Germinal center (tissue), 1 donor: ENCODE measurements around the gene SHLD1.
A peak's percentile ranks its signal among the peaks of the same experiment; 100 is the strongest.
"Not testable (repeated sequence)": the region's sequence is repeated elsewhere in the genome, so short reads cannot be mapped to it uniquely, and the experiment has no call there.

Experiments
- DNase-seq: peaks from one replicate; pipeline ENCODE4 v3.0.0; 2012; ENCODE audit warnings: mixed read lengths, low spot score

Gene SHLD1

DNA sequence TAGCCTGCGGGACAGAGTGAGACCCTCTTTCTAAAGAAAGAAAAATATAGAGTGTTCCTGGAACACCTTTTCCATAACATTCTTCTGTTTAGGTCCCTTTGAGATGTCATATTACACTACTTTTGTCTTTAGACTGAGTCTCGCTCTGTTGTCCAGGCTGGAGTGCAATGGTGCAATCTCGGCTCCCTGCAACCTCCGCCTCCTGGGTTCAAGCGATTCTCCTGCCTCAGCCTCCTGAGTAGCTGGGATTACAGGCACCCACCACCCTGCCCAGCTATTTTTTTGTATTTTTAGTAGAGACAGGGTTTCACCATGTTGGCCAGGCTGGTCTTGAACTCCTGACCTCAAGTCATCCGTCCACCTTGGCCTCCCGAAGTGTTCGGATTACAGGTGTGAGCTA is 31.2 kb downstream of the SHLD1 start:
- DNase-seq = not testable (repeated sequence)

DNA sequence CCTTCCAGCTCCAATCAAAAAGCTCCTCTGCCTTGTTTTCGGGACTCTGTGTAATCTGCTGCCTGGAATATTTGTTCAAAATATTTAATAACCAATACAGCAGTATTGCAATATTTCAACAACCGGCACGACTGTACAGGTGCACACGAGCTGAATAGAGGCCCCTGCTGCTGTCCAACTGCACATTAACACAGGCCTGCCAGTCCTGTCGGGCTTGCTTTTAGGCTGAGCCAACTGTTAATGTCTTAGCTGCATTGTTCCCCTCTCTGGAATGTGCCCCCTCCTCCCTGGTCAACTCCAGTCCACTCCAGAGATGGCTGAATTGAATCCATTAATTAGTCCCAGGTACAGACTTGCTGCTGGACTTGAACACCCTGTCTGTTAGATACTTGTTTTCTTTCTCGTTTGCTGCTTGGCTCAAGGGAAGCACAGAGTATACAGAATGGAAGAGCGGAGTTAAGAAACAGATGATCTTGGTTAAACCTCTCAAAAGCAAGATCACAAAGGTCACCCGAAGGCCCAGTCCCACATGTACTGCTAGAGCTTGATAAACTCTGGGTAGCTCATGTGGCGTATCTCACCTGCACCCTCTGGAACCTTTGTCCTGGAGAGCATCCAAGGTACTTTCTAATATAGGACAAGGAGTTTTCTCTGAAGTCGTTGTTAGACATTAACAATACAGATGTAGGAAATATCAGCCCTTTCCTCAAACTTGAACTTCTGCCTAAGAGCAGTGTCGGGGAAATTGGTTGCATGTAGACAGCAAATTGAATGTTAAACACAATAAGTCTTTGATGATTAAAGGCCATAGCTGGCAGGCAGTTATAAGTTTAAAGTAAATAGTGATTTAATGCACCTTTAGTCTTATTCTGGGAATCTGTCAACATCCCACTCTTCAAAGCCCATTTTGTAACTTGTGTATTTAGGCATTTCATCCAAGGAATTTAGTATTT is 31.9 kb downstream of the SHLD1 start:
- DNase-seq = no peak

DNA sequence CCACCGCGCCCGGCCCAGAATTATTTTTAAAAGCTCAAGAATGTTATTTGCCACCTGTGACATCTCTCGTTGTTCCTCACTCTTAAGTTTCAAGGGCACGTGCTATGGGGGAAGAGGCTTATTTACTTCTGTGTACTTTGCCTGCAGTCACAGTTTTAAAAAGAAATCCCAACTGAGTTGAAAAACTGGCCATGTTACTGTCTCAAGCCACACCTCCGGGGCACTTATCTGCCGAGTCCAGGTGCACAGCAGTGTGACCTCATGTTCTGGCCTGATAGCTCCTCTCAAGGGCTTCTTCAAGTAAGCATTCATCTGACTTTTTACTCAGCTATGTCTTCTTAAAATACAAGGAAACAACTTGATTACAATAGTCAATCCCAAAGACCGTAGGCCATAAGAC is 34.5 kb downstream of the SHLD1 start:
- no peak for DNase-seq

DNA sequence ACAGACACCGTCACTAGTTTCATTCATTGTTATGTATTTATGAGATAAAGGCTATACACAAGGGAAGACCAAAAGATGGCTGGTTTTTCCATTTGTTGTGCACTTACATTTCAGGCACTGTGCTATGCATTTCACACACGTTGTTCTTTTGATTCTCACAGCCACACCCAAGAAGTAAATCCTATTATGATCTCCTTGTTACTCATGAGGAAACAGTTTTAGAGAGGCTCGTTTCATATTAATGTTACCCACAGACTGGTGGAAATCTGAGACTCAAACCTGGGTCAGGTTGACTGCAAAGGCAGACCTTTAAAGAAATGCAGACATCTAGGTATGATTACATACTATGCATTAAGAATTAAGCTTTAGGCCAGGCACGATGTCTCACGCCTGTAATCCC is 34.9 kb downstream of the SHLD1 start:
- no peak for DNase-seq

DNA sequence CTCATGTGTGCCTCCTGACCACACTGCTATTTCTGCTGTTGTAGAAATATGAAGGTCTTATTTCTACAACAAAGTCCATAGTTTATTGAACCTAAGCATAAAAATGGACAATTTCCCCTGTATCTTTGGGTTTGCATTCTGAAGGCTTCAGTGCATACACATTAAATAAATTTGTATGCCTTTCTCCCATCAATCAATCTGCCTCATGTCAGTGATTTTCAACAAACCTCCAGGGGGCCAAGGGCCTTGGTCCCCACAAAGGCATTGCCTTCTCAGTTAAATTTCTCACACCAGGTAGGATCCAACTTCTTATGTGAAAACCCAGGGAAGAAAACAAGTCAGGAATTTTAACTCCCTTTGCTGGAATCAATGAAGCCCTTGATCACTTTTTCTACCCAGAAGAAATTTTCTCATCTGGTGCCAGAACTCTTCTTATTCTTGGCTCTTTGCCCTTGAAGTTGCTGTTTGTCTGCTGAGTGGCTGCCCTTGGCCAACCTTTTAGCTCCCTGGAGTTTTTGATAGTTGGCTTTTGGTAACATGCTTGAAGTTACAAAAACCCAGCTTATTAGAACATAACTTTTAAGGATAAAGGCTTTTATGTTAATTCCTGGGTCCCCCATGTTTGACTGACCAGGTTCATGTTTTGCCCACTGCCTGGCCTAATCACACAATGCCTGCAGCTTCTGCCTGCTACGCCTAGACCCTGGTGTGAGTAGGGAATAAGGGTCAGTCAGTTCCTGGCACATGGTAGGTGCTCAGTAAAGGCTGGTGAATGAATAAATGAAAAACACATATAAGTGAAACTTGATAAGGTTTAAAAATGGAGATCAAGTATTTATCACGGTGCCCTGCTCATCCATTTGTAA is 37.0 kb downstream of the SHLD1 start:
- DNase-seq = no peak

DNA sequence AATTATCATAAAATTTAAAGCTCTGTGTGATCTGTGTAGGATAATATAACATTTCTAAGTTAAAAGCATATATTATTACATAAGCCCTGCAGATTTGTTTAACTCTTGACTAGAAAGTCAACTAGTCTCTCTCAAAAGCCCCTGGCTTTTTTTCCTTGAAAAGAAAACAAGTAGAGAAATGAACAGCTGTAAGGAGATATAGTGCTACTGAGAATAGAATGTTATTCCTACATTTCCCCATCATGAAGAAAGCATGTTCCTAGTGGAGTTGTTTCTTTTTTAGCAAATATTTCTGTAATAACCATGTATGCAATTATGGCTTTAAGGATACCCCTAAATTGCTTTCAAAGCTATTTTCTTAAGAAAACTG is 37.6 kb downstream of the SHLD1 start:
- DNase-seq = no peak

DNA sequence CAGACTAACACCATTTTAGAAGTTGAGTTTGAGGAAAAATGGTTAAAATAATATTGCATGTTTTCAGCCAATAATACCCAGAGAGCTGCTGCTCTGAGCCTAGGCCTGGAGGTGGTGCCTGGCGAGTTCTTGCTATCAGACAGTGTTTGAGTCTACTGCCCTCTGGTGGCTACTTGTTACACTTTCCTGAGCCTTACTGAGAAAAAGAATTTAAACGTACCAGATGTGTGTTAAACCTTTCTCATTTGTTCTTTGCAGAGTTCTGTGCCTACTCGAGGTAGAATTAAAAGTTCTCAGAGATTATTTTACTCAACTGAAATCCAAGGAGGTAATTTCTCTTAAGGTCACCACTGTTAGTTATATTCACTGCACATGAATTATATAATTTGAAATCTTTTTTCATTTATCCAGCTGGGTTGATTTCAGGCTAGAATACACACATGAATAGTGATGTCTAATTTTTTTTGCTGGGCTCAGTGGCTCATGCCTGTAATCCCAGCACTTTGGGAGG is 38.2 kb downstream of the SHLD1 start:
- peak; percentile 80 for DNase-seq

DNA sequence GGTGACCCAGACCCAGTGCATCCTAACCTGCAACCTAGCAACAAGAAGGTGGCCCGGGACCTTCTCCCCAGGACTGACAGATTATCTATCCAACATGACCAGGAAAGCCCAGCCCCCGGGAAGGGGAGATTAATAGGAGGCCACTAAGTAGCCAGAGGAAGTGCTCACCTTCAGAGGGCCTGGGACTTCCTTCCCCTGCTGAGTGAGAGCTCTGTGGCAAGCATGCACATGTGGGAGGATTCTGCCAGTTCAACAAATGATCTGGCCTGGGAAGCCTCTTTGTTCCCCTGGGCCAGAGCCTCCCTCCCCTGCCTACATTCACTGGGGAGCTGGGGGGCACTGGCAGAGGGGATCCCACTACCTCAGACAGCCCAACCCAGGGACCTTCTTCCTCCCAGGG is 39.6 kb downstream of the SHLD1 start:
- no peak for DNase-seq

DNA sequence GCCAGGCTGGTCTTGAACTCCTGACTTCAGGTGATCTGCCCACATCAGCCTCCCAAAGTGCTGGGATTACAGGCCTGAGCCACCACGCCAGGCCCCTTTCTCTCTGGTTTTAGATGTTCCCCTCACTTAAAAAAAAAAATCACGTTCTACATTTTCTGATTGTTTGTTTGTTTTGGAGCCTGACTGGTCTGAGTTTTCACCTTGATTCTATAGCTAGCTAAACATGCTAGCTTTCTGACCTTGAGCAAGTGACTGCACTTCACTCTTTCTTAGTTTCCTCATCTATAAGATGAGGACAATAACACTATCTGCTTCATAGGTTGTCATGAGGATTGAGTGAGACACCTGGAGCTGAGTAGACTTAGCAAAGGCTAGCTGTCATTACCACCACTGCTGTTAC is 43.7 kb downstream of the SHLD1 start:
- no peak for DNase-seq

DNA sequence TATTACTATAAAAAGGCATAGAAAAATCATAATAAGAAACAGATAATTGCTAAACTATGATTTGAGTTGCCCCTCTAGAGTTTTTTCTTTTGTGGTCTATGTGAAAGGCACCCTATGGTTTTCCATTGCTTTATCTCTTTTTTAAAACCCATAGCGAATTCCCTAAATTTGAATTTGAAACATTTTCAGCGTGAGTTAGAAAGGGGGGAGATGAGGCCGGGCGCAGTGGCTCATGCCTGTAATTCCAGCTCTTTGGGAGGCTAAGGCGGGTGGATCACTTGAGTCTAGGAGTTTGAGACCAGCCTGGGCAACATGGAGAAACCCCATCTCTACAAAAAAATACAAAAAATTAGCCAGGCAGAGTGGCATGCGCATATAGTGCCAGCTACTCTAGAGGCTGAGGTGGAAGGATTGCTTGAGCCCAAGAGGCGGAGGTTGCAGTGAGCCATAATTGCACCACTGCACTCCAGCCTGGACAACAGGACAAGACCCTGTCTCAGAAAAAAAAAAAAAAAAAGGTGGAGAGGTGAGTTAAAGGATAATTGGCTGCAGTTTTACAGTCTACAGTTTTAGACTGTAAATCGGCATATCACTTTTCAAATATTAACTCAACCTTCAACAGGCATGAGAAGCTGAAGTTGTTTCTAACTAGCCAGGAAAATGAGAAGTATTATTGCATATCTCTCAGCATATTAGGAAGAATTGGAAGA is 46.3 kb downstream of the SHLD1 start:
- no peak for DNase-seq

DNA sequence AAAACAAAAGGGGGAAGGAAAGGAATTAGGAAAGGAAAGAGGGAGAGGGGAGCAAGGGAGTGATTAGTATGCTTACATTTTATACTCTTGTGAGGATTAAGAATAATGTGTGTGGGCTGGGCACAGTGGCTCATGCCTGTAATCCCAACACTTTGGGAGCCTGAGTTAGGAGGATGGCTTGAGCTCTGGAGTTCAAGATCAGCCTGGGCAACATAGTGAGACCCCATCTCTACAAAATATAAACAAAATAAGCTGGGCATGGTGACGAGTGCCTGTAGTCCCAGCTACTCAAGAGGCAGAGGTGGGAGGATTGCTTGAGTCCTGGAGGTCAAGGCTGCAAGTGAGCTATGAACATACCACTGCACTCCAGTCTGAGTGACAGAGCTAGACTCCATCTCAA is 47.0 kb downstream of the SHLD1 start:
- DNase-seq = no peak

DNA sequence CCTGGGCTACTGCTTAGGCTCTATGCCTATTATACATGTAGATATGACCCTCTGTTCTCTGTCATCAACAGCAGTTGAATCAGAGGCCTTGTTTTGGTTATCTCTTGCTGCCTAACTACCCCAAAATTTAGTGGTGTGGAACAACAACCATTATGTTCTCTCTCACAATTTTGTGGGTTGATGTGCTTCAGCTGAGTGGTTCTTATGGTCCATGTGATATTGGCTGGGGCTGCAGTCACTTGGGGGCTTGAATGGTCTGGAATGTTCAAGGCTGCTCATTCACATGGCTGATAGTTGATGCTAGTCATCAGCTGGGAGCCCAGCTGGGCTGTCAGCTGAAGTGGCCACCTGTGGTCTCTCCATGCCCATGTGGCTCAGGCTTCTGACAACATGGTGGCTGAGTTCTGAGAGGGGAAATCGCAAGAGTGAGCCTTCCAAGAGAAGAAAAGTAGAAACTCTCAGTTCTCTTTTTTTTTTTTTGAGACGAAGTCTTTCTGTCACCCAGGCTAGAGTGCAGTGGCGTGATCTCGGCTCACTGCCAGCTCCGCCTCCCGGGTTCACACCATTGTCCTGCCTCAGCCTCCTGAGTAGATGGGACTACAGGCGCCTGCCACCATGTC is 47.8 kb downstream of the SHLD1 start:
- peak; percentile 48 for DNase-seq

DNA sequence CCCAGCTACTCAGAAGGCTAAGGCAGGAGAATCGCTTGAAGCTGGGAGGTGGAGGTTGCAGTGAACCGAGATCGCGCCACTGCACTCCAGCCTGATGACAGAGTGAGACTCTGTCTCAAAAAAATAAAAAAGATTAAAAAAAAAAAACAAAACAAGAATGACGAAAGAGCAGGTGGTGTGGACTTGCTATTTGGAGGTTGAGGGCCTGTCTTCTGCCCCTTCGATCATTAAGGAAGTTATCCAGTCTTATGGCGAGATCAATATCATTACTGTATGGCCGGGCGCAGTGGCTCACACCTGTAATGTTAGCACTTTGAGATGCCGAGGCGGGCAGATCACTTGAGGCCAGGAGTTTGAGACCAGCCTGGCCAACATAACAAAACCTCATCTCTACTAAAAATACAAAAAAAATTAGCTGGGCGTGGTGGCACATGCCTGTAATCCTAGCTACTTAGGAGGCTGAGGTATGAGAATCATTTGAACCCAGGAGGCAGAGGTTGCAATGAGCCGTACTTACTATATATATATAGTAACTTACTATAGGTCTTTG is 53.6 kb downstream of the SHLD1 start:
- not testable (repeated sequence) for DNase-seq

DNA sequence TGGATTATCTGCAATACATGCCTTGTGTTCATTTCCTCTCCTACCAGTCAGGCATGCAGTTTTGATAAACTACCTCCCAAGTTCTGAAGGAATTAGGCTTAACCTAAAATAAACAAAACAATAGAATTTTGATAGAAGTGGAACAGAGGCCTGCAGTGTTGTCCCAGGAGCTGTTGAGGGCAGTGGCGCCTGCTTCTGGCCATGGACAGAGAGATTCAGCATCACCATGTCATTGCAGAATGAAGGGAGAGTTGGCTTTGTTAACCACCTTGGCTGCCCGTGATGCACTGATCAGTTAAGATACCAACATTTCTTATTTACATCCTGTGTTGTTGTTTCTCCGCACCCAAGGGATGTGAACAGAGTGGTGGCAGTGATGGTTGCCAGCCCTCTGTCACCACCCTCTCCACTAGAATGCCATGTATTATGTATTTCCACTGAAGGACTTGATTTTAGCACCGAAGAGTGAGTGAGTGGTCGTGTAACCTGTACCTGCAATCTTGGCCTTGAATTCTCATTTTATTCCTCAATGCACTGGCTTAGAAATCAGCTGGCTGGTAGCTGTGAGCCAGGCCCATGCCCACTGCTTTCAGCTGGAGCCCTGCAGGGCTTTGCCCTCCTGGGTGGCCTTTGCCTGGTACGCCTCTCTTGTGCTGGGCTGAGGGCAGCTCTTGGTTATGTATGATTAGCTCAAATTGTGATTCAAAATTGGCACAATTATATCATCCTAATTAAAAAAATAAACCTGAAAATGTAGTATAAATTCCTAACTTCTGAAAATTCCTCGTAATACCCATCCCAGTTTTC is 56.5 kb downstream of the SHLD1 start:
- DNase-seq = no peak

DNA sequence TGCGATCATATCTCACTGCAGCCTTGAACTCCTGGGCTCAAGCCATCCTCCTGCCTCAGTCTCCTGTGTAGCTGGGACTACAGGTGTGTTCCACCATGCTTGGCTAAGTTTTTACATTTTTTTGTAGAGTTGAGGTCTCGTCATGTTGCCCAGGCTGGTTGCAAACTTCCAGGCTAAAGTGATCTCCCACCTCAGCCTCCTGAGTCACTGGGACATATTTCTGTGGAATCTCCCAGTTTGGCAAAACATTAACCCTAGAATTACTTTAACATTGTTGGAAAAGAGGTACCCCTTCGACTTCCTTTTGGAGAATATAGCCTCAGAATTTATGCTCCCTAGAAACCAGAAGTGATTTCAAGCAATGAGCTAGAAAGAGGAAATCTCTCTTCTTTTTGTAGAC is 57.2 kb downstream of the SHLD1 start:
- DNase-seq = no peak

DNA sequence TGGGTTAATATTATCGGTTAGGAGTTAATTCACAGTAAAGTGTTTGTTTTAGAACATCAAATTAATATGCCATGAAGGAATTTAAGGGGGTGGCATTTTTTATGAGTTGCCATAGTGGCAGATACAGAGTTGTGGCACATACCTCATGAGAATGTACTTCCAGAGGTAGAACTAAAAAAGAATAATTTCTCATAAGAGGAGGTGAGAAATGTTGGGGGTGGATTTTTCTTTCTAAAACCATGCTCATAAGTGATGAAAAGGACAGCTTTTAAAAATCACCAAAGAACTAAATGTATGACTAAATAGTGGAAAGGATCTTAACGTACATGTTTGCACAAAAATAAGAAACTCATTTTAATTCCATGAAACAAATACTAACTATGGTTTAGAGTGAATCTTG is 58.7 kb downstream of the SHLD1 start:
- DNase-seq = no peak

DNA sequence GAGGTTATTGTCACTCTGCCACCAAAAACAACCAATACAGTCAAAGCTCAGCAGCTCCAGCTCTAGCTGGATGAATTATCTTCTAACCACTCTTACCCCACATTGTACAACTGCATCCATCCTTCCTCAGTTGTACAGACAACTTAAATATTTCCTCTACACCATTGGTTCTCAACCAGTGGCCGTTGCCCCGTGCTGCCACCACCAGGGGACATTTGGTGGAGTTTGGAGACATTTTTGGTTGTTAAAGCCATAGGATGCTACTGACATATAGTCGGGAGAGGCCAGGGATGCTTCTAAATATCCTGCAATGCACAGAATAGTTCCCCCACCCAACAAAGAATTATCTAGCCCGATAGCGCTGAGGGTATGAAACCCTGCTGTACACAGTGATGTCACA is 59.3 kb downstream of the SHLD1 start:
- no peak for DNase-seq

DNA sequence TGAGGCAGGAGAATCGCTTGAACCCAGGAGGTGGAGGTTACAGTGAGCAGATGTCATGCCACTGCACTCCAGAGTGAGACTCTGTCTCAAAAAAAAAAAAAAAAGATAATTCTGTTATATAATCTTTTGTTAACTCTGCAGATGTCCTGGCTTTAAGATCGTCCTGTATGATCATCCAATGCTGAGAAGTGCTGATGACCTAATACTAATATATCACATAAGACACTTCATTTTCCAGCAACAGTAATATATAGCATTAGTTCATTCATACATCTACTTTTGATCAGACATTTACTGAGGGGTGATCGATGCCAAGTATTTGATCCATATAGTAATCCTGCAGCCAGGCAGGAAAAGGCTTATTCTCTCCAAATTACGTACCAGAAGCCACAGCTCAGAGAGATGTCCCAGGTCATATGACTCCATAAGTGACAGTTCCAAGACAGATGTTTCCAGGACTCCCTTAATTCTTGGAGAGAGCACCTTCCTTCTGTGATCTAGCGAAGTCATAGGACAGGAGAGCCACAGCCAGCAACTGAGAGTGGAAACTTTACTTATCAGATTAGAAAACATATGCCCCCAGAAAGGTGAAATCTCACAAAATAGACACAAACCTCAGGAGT is 60.7 kb downstream of the SHLD1 start:
- no peak for DNase-seq

DNA sequence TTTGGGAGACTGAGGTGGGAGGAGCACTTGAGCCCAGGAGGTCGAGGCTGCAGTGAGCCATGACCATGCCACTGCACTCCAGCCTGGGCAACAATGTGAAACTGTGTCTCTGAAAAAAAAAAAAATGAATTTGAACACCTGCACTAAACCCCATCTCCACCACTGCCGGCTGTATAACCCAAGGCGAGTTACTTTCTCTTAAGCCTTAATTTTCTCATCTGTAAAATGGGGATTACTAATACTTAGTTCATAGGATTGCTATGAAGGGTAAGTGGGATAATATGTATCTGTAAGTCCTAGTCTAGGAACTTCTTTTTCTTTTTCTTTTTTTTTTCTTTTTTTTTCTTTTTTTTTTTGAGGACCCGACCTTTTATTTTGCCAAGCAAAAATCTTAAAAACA is 61.5 kb downstream of the SHLD1 start:
- DNase-seq = no peak

DNA sequence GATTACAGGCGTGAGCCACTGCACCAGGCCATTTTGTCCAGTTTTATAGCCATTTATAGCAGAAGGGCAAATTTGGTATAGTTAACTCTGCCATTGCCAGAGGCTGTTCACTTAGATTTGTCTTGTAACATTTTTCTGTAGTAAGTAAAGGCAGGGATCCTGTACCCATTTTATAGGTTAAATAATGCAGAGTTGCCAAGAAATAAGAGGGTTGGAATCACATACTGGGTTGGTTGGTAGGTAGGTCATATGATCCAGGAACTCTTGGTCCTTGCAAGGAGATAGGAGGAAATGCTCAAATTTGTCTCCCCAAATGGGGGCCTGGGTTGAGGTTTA is 68.1 kb downstream of the SHLD1 start:
- DNase-seq = no peak
